ENCODE measurements around the gene HGFAC.
"Not testable (repeated sequence)": the region's sequence is repeated elsewhere in the genome, so short reads cannot be mapped to it uniquely, and the experiment has no call there.

The HGFAC gene

DNA sequence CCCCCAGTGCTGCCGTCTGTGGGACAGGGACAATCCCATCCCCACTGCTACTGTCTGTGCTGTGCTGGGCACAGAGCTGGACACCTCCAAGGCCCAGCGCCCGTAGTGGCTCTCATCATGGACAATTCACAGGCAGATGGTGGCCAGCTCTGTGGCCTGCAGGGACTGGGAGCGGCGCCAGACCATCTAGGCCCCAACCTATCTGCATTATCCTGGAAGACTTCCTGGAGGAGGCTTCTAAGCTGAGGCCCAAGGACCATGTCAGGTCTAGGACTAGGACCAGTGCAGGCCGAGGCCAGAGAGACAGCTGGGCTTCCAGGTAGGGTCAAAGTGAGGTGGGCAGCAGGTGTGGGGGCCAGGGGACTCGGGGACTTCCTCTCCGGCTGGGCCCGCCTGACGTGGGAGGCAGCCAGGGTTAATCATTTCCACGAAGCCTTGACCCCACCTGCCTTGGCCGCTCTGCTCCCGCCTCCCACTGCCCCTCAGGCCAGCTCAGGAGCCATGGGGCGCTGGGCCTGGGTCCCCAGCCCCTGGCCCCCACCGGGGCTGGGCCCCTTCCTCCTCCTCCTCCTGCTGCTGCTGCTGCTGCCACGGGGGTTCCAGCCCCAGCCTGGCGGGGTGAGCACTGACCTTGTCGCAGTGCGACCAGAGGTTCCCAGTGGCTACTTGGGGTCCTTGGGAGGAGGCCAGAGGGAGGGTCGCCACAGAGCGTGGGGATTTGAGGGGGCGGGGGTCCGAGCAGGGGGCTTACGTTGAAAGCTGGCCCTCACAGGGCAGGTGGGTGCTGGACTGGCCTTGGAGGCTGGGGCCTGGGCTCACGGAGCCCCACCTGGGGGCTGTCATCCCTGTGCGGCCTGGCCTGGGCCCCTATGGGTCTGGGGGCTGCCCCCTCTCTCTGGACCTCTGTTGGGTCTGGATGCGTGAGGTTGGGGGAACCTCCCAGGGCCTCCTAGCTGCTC lies at the start of gene HGFAC:
HGFAC (plus strand) TSS at position 468 of the 959 bp plus-strand sequence; CDS start at position 502, 34 bp downstream.
- DNase-seq: no peak

DNA sequence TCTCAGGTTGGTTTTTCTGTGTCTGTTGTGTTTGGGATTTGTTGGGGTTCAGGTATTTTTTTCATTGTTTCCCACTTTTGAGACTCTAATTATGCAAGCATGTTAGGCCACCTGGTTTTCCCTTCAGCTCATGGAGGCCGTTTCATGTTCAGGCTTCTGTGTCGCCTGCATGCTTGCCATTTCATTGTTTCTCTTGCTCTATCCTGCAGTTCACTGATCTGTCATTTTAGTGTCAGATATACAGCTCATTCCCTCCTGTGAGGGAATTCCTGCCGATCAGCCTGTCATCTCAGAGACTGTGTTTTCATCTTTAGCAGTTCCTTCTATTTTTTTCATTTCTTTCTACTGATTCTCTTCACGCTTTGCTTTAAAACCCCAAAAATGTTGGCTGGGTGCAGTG lies 49.4 kb upstream of the HGFAC start:
- no peak for DNase-seq

DNA sequence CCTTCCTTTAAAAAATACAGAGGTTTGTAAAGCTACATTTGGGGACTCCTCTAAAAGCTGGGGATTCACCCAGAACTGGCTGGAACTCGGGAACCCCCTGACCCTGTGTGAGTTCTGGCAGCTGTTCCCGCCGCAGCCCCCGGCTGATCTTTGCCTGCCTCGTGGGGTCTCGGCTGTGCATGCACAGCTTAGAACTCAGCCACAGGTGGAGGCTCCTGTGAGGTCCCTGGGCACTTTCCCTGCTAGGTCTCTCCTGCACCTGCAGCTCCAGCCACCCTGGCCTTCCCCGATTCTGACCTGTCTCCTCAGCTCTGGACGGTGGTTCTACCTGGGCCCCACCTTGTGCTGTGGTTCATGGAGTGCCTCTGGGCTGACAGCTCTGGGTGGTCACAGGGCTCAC lies 48.6 kb upstream of the HGFAC start:
- no peak for DNase-seq

DNA sequence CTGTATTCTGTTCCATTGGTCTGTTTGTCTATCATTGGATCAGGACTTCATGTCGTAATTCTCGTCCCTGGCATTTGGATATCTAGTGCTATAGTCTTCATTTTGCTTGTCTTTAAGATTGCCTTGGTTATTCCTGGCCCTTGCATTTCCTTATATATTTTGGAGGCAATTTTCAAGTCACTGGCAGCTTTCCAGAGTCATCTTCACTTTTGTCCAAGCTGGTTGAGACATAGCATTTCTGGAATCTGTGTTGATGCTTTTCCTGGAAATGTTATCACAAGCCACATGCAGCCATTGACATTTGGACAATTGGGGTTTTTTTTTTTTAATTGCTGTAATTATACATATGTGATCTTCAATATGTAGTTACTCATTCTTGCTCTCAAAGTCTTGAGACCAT lies 45.2 kb upstream of the HGFAC start:
- DNase-seq: no peak

DNA sequence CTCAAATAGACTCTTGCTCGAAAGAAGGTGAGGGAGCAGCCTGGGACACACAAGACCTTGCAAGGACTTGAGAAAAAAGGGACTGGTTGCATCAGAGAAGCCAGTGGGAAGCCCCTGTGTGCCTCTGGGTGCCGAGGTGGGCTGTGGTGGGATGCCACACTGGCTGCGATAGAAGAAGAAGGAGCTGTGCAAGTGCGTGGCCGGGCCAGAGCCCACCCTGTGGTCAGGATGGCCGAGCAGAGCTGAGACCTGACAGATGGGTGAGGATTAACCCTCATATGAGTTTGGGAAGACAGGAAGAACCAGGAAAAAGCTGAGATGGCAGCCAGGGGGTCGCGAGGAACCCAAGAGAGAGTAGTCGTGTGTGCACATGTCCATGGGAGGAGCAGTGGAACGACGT lies 44.6 kb upstream of the HGFAC start:
- no peak for DNase-seq

DNA sequence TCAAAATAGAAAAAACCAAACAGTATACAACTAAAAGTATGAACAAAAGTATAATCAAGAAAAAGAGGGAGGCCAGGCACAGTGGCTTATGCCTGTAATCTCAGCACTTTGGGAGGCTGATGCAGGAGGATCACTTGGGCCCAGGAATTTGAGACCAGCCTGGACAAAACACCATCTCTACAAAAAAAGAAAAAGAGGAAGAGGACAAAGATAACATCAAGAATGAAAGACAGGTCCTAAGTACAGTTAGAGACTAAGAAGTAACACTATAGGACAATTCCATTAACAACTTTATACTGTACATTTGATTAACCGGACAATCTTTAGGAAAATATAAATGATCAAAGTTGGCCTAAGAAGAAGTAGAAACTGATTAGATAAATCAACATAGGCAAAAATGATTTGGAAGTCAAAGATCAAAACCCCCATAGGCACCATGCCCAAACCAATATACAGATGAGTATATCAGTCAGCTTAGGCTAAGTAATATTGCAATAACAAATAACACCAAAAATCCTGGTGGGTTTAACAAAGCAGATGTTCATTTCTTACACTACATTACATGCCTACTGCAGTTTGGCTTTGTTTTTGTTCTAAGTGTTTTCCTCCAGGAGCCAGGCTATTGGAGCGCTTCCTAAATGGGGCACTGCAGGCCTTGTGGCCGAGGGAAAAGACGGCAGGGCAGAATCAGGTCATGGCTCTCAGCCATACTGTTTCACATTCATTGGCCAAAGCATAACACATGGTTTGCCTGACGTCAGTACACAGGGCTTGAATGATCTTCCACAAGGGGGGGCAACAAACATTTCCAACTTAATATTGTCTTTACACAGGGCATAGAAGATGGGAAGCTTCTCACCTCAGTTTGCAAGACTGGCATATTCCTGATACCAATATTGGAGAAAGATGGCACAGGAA lies 42.2 kb upstream of the HGFAC start:
- DNase-seq: no peak

DNA sequence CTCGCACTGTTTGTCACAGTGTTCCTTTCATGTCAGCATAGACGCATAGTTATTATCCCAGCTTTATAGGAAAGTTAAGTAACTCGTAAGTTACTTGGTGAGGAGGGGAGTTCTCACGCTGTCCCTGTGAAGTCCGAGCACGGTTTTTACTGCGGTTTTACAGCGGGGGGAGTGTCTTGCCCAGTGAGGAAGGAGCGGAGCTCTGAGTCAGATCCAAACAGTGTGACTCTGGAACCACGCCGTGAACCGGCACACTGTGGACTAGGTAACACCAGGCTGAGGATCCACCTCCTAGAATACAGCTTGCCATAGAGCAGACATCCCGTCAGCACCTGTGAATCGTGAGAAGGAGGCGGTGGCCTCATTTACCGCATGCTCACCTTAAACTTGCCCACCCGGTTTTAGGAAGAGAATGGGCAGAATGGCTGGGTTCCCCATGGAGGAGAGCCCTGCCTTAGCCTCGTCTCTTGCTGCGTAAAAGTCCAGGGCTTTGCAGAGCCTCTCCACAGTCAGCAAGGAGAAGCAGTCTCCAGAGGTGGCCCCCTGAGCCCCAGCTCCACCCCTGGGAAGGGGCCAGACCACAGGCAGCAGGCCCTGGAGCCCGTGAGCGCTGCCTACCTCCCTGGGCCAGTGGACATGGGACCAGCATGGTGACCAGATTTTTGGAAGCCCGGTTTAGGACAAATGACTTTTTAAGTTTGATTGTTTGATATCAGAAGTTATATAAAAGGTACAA lies 40.2 kb upstream of the HGFAC start:
- DNase-seq: no peak

DNA sequence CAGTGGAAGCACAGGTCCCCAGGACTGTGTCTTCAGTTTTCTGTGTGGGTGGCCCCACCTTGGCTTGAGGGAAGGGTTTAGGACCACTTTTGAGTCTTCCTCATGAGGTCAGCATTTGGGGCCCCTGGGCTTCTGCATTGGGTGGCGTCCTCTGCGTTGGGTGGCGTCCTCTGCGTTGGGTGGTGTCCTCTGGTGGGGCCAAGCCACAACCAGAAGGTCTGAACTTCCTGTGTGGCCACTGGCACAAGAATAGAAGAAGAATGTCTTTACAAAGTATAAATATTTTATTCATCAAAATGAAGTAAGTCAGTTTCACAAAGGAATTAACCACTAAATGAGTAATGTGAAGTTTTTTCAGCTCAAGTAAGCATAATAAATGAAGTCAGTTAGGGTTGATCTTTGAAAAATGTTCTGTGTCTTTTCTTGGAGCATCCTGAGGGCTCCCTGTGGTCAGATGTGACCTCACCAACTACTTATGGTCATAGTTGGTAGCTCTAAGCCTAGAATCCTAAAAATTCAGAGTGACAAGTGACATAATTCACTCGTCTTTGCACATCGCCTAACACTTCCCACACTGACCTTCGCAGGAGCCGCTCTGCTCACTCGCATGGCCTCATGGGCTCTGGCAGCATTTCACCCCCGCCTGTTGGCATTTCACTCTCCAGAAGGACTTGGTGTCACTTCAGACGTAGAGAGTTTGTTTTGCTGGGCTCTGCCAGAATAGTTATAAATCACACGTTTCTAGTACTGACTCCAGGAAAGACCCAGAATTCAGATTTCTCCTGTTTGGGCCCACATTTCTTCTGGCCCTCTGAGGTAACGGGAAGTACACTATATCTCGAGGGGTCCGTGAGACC lies 39.0 kb upstream of the HGFAC start:
- no peak for DNase-seq

DNA sequence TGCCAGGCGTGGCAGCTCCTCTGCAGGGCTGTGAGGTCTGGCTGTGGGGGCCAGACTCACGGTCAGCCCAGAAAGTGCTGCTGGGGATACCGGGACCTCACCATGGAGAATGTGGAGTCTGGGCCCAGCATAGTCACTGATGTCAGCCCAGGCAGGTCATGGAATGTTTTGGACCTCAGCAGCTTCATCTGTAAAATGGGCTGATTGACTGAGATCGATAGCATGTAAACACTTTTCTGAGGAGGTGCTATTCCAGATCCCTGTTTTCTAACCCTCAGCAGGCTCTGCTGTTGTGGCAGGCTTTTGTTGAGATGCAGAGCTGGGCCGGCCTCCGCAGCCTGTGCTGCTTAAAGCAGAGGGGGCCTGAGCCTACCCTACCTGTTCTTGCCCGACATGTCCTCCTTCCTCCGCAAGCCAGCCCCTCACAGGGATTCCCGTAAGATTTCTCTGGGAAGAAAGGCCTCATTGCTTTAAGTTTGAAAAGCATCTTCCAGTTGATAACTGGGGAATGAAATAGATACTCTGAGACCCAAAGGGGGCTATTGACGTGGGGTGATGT lies 38.3 kb upstream of the HGFAC start:
- DNase-seq: no peak

DNA sequence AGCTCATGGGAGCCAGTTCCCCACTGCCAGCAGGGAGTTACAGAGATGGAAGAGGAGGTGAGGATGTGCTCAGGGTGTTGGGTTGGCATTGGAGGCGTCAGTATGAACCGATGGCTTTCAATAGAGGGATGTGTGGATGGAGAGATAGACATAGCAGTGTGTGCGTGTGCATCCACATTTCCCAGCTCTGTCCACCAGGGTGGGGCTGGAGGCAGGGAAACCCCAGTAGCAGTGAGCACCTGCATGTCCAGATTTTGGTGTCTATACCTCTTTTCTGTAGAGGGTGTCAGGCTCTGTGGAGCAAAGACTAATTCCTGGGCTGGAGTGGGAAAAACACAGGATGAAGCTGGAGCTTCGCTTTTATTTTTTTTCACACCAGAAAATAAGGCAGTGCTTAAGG lies 37.2 kb upstream of the HGFAC start:
- no peak for DNase-seq

DNA sequence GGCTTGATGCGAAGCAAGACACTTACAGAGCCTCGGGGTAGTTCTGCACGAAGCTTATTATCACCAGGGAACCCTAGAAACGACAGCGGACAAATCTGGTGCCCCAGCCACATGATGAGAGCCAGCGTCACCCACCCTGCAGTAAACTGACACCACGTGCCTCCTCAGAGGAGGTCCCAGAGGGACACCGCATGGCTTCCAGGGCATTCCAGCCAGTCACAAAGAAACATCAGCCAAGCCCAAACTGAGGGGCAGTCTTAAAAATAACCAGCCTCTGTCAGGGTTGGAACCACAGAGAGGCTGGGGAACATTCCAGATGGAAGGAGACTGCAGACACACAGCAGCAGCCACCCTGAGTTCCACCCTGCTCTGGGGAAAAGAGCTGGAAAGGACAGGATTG lies 36.6 kb upstream of the HGFAC start:
- DNase-seq: no peak

DNA sequence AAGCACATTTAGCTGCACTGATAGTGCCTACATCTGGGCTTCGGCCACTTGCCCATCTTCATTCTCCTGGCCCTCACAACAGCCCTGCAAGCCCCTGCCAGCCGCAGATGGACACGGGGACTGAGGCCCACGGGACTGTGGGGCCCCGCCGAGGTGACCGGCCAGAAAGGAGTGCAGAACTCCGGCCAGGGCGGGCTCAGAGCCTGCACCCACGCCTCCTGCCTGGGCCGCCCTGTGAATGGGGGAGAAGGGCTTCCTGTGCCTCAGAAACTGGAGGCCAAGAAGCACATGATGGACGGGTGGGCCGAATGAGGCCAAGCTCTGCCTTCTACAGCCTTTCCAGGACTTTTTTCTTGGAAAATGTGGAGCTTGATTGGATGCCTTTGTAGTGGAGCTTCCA lies 35.7 kb upstream of the HGFAC start:
- no peak for DNase-seq

DNA sequence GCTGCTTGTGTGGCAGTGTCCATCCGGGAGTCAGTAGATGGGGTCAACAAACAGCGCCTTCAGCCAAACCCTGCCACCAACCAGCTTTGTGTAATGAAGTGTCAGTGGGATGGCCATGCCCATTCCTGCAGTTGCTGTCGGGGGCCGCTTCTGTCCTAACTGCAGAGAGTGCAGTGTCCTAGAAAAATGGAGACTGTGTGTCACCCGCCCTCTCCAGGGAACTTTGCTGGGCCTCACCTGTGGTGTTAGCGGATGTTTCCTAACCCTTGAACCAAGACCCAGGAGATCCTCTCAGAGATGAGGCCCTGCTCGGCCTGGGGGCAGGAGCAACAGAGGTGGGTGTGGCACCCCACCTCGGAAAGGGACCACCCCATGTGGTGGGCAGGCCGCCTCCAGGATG lies 35.3 kb upstream of the HGFAC start:
- DNase-seq: no peak

DNA sequence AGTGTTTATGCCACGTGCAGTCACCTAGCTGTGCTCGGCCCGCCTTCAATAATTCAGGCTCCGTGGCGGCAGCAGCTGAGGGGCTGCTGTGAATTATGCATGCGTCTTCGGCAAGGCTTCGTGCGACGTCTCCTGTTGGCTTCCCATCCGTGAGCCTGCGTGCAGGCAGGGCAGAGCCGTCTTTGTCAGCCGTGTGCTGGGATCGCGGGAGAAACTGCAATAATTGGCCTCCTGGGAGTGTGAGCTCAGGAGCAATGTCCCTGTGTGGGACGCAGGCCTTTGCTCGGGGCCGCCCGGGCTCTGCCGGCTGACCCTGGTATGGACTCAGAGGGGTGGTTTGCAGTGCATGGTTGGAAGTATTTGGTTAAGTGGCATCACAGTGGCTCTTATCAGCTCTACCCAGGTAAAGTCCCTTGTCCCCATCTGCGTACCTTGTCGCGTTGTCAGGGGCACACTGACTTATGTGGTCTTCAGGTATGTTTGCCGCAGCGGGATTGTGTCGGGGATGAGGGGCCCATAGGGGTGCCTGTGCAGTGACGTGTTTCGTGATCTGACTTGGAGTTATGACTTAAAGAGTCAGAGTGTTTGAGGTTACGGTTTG lies 34.5 kb upstream of the HGFAC start:
- DNase-seq: no peak

DNA sequence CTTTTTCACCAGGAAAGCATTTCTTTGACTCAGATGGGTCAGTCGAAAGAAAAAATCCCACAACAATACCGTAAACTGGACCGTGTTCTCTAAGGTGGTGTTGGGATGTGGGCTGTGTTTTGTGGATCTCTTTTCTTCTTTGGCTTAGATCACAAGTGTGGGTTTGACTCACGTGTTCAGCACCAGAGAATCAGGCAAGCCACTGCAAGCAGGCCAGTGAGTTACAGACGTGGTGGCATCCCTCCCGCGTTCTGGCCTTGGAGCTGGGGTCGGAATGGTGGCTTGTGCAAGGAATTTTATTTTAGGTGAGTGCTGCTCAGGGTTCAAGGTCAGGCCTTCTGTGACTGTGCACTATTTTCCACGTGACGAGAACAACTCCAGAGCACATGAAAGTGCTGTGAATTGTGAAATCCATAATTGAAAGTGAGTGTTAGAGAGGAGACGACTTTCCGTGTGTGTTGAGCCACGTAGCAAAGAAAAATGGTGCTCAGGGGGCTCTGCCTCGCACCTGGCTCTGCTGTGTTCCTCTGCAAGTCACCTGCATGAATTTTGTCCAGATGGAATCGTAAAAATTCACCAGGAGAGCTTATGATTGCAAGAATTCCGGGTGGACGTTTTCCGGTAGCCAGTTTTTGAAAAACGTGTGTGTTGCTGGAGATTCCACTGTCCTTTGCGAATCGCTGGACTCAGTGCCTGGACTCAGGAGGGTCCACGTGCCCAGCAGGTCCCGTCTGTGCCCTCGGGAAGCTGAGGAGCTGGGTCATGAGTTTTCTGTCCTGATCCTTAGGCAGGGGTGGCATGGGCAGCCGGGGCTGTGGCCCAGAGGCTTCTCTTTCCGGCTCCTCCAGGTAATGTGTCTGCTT lies 33.6 kb upstream of the HGFAC start:
- no peak for DNase-seq

DNA sequence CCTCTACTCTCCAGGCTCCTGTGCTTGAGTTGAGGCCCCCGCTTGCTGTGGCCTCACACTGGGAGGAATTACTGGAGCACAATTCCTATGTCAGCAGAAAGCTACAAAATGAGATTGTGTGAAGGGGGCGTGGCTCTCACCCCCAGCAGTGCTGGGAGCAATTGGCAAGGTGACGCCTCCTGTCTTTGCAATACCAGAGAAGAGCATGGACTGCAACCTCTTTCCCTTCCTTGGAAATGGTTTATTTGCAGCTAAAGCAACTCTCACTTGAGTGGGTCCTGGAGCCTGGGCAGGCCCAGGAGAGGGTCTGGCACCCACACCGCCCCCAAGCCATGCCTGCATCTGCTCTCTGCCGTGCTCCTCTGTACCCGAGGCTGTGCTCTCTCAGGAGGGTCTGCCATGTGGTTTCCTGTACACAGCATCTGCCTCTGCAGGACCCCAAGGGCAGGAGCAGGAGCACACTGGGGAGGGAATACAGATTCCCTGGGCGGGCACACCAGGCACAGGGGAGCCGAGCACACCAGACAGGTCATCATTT lies 32.9 kb upstream of the HGFAC start:
- no peak for DNase-seq

DNA sequence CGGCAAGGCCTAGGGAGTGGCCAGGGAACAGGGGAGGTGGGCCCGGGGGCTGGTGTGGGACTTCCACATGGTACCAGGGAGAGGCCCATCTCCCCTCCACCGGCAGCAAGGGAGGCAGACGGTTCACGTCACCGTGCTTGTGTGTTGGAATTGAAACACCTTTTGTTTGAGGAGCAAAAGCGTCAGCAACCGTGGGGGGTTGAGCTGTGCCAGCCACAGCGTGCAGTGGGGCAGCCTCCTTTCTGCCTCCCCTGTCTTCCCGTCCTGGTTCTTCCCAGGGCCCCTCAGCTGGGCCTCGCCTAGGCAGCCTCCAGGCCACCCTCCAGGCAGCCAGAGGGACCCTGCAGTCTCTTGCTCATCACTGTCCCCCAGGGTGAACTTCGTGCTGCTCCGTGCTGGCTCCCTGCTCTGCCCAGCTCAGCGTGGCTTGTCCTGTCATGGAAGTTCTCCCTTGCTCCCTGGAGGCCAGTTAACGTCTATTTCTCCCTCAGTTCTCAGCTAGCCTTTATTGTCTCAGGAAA lies 32.1 kb upstream of the HGFAC start:
- no peak for DNase-seq

DNA sequence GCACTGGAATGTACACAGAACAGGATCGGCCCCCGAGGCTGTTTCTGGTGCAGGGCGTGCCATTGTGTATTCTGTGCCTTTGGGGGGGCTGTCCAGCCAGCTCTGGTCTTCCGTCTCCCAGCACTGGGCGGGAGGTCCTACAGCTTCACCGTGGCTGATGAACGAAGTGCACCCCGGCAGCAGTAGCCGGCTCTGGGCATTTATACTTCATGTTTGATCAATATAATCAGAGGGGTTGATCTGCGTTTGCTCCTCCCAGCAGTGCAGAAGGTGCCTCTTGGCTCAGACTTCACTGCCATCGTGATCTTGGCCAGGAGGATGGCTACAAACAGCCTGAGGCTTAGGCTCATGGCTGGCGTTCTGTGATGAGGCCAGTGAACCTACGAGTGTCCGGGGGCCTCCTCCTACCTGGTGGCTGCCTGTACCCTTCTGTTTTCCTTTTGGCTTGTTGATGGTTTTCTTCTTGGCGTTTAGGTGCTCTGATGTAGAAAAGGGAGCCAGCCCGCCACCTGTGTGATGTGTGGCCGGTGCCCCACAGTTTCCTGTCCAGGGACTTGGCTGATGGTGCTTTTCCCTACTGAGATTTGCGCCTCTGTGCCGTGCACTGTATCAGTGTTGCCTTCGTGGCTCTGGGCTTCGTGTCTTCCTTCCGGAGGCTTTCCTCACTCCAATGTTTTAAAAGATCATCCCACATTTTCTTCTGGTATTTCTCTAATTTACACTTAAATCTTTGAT lies 31.2 kb upstream of the HGFAC start:
- no peak for DNase-seq

DNA sequence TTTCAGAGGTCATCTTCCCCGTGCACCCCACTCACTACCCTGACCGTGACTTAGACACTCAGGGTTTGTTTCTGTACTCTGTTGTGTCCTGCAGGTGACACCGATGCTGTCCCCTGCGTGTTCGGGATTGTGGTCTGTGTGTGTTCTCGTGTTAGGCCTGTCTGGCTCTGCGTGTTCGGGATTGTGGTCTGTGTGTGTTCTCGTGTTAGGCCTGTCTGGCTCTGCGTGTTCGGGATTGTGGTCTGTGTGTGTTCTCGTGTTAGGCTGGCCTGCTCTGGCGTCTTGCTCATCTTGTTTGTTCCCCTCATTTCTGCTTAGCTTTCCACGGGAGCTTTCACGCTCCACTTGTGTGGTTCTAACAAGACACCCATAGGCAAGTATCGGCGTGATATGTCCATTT lies 30.6 kb upstream of the HGFAC start:
- DNase-seq: not testable (repeated sequence)
